Adrenal gland (tissue), 12 donors: ENCODE data around the gene TRIP6. TPM values are rescaled to one million over a fixed set of nuclear protein-coding genes. Genes with fewer than 3 reads are reported as not detected.
"Not testable (repeated sequence)": the region's sequence is repeated elsewhere in the genome, so short reads cannot be mapped to it uniquely, and the experiment has no call there.

Experiments used
- DNase-seq, 7 donors: peaks; one replicate each; pipeline ENCODE4 v3.0.0-alpha.2; 2019 to 2020
- H3K27ac ChIP-seq, 5 donors: fragments of 200-600 bp; sonication (generic) in 4 of 5; 1 replicate in 3 of 5; 2 replicates in 2 of 5; pipeline versions ENCODE4 v1.5.1 to v1.8.0; 2016 to 2020; ENCODE audit warnings: mild to moderate bottlenecking in 1 of 5
- H3K27me3 ChIP-seq: fragments of 200-600 bp; 2 replicates; pipeline ENCODE4 v1.8.0; 2021
- H3K36me3 ChIP-seq, 2 donors: fragments of 200-600 bp; replicated peaks in 1 of 2; 1 replicate in 1 of 2; 2 replicates in 1 of 2; pipeline versions ENCODE4 v1.5.1 to v1.8.0; 2018 to 2022
- H3K4me1 ChIP-seq, 2 donors: fragments of 200-600 bp; replicated peaks in 1 of 2; 1 replicate in 1 of 2; 2 replicates in 1 of 2; pipeline versions ENCODE4 v1.5.1 to v1.8.0; 2018 to 2021
- H3K4me3 ChIP-seq, 4 donors: fragments of 200-600 bp; sonication (generic) in 3 of 4; one replicate each; pipeline ENCODE4 v1.5.1; 2016 to 2018
- H3K9me3 ChIP-seq, 3 donors: fragments of 200-600 bp; sonication (generic) in 1 of 3; replicated peaks in 1 of 3; 1 replicate in 2 of 3; 2 replicates in 1 of 3; pipeline versions ENCODE4 v1.5.1 to v1.8.0; 2016 to 2021
- POLR2A ChIP-seq, 2 donors: fragments of 450-650 bp; IDR thresholded peaks; one replicate each; pipeline ENCODE4 v1.6.1; 2017; ENCODE audit warnings: antibody characterized with exemption in 2 of 2, mild to moderate bottlenecking in 2 of 2, moderate library complexity in 1 of 2
- WGBS, 4 donors: extraction: QIAGEN DNeasy Blood & Tissue Kit in 2 of 4; methylation state at CpG; one replicate each; pipeline versions ENCODE4 v1.1.5 to v1.1.7; 2013 to 2017; 5-methylcytosine and 5-hydroxymethylcytosine counted together
- intact Hi-C, 2 donors: fragments of 100-400 bp; cut with DNase I; formaldehyde crosslinking; loops; one replicate each; pipeline versions ENCODE4 v1.14.1 to v1.15.0; 2022 to 2023
- polyA plus RNA-seq, 3 donors: library from polyadenylated mRNA; stranded (reverse); fragments of 200-250 nt in 2 of 3; fragments of 350-450 nt in 1 of 3; fragmentation: Illumina TruSeq in 1 of 3; extraction: RNeasy Lipid Tissue Mini Kit (QIAGEN cat#74804) in 1 of 3; gene quantifications; one replicate each; pipeline ENCODE4 v1.2.3, GENCODE V29; 2013 to 2014
- total RNA-seq, 9 donors: library from RNA; depleted of rRNA in 4 of 9; stranded (reverse); fragments of >200 nt in 4 of 9; fragments of 120-200 nt in 1 of 9; fragmentation: NEBNext Ultra II Directional in 1 of 9; extraction: Animal tissue kit (Norgen Biotek cat#: 25700) in 1 of 9; gene quantifications; one replicate each; pipeline versions ENCODE4 v1.1.0 to v1.2.4, GENCODE V29; 2013 to 2023
- TF ChIP-seq, protein P1 (sequence below), 6 experiments: fragments of 450-650 bp in 4 of 6; fragments of 200-600 bp in 2 of 6; sonication (generic) in 1 of 6; IDR thresholded peaks; 1 replicate in 5 of 6; 2 replicates in 1 of 6; pipeline versions ENCODE4 v1.5.1 to v1.8.0; 2016 to 2021; ENCODE audit warnings: antibody characterized with exemption in 6 of 6, mild to moderate bottlenecking in 2 of 6, moderate library complexity in 1 of 6
- donor health status: healthy with polysubstance abuse.
- donor health status: Bipolar disorder and iron deficiency.
- donor health status: DM: yes; HTN: yes; CAD: no.
- donor health status: DM: no; HTN: no; CAD: no.
- donor health status: DM: no; HTN: no; CAD: no.
- donor health status: DM: yes; HTN: yes; CAD: no.

TRIP6 gene
- total and polyA plus RNA-seq, 12 donors, result 6.1 to 105 (median 69.2) TPM

DNA sequence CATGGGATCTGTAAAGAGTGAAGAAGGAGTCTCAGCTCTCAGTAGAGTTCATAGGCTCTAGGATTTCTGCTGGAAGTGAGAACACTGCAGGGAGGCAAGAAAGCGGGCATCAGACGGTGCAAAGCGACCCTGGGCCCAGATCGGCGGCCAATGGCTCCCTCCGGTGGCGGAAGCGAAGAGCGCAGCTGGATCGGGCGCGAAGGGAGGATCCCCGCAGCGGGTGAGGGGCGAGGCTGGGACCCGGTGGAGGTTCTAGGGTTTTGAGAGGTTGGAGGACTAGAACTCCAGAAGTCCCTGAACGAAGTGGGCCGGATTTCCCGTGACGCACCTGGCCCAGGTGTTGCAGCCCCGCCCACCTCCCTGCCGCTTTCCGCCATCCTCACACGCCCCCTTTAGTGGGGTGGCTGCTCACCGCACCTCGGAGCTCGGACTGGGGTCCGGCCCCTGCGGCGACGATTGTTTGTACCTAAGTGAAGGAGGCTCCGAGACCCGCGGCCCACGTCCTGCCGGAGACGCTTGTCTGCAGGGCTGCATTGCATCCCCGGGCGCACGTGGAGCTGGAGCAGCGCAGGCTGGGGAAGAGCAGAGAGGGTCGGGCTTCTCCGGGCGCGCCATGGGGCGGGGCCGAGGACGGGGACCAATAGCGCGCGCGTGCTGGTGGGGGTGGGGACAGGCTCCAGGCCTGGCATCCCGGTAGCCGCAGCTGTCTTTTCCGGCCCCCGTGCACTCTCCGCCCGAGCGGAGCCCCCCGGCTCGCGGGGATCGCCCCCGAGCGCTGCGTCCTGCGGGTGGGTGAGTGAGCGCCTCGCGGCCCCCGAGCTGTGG is 14.9 kb upstream of the TRIP6 start, which contains the start of gene SLC12A9:
Gene SLC12A9, plus strand, starts transcription at position 666 of the 825 bp plus-strand sequence. CDS start 1,485 bp downstream, outside the sequence.
- H3K27ac ChIP-seq, result peak within 1 kb of the TSS in 1 of 5 donors; percentile 75
- intact Hi-C loops, result loop anchor here (5.0 kb wide), 2 partner anchors 55 to 150 kb away; no protein-coding TSS in a partner anchor
- H3K27me3 ChIP-seq, result no peaks in the 10 kb centered on the region
- TF ChIP-seq, protein P1, sequence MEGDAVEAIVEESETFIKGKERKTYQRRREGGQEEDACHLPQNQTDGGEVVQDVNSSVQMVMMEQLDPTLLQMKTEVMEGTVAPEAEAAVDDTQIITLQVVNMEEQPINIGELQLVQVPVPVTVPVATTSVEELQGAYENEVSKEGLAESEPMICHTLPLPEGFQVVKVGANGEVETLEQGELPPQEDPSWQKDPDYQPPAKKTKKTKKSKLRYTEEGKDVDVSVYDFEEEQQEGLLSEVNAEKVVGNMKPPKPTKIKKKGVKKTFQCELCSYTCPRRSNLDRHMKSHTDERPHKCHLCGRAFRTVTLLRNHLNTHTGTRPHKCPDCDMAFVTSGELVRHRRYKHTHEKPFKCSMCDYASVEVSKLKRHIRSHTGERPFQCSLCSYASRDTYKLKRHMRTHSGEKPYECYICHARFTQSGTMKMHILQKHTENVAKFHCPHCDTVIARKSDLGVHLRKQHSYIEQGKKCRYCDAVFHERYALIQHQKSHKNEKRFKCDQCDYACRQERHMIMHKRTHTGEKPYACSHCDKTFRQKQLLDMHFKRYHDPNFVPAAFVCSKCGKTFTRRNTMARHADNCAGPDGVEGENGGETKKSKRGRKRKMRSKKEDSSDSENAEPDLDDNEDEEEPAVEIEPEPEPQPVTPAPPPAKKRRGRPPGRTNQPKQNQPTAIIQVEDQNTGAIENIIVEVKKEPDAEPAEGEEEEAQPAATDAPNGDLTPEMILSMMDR (IDR thresholded peaks at IDR 0.05), result peak; percentile 87 to 97 (median 94)
- peak; percentile 33 to 44 for TF ChIP-seq POLR2A (IDR thresholded peaks at IDR 0.05)
- H3K36me3 ChIP-seq, result no peaks in the 10 kb centered on the region
- H3K4me3 ChIP-seq, result peak within 1 kb of the TSS in 3 of 4 donors; percentile 73 to 94 (median 75)
- no peaks in the 10 kb centered on the region for H3K9me3 ChIP-seq
- H3K4me1 ChIP-seq, result peaks cover 4 to 12% of the 10 kb centered on the region in 2 donors
- peak; percentile 91 to 95 (median 93) for DNase-seq
- 0 to 1% (median 0%) methylated on average over 15 to 71 of the region's 71 CpGs for WGBS, 4 donors

DNA sequence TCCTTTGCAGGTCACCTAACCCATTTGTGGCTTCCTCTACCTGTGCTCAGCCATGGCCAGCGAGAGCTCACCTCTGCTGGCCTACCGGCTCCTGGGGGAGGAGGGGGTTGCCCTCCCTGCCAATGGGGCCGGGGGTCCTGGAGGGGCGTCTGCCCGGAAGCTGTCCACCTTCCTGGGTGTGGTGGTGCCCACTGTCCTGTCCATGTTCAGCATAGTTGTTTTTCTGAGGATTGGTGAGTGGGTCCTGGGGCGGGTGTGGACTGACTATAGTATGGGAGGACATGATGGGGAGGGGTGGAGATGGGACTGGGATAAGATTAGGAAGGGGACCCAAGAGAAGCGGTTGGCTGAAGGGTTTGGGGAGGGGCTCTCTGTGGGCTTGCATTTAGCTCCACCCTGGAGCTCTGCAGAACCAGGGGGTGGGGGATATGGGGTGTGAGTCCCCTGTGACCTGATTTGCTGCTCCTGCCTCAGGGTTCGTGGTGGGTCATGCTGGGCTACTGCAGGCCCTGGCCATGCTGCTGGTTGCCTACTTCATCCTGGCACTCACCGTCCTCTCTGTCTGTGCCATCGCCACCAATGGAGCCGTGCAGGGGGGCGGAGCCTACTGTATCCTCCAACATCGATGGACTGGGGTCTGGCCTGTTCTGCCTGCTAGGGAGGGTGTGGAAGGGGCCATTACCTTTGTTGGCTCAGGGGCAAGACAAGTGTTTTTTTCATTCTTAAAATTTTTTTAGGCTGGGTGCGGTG is 12.9 kb upstream of the TRIP6 start:
- no peaks in the 10 kb centered on the region for H3K27me3 ChIP-seq
- H3K4me3 ChIP-seq, result no peak overlapping the region
- intact Hi-C loops, result loop anchor here (5.0 kb wide), 2 partner anchors 57 to 152 kb away; no protein-coding TSS in a partner anchor
- no peaks in the 10 kb centered on the region for H3K9me3 ChIP-seq
- no peak overlapping the region for H3K27ac ChIP-seq
- no peaks in the 10 kb centered on the region for H3K36me3 ChIP-seq
- TF ChIP-seq POLR2A (IDR thresholded peaks at IDR 0.05), result no peak
- TF ChIP-seq, protein P1 (IDR thresholded peaks at IDR 0.05), result no peak
- no peak for DNase-seq
- 87 to 94% (median 92%) methylated on average over 11 to 14 of the region's 14 CpGs for WGBS, 4 donors
- peaks cover 4 to 12% of the 10 kb centered on the region in 2 donors for H3K4me1 ChIP-seq

DNA sequence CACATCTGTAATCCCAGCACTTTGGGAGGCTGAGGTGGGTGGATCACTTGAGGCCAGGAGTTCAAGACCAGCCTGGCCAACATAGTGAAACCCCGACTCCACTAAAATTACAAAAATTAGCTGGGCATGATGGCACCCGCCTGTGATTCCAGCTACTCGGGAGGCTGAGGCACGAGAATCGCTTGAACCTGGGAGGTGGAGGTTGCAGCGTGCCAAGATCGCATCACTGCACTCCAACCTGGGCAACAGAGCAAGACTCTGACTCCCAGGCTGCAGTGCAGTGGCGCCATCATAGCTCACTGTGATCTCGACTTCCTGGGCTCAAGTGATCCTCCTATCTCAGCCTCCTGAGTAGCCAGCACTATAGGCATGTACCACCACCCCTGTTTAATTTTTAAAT is 12.3 kb upstream of the TRIP6 start:
- H3K27ac ChIP-seq, H3K9me3 ChIP-seq, DNase-seq, H3K36me3 ChIP-seq, H3K4me3 ChIP-seq, H3K27me3 ChIP-seq: not testable (repeated sequence)
- WGBS, 4 donors, result 92 to 98% (median 96%) methylated on average over 9 of the region's 9 CpGs
- intact Hi-C loops, result loop anchor here (5.0 kb wide), 3 partner anchors 58 to 153 kb away; partner anchors contain the start of gene POP7 (in 1 of the 2)
- peaks cover 4 to 12% of the 10 kb centered on the region in 2 donors for H3K4me1 ChIP-seq

DNA sequence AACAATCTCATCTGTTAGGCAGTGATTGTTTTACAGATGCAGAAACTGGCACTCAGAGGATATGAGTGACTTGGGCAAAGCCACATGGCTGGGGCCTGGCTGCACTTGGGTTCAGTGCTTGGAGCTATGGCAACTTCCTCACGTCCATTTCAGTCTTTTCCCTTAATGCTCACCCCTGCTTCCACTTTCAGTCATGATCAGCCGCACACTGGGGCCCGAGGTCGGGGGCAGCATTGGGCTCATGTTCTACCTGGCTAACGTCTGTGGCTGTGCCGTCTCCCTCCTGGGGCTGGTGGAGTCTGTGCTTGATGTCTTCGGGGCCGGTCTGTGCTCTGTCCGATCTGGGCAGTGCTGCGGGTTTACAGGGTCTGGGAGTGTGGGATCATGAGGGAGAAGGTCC is 11.7 kb upstream of the TRIP6 start:
- 80 to 88% (median 86%) methylated on average over 7 to 10 of the region's 10 CpGs for WGBS, 4 donors
- Histone ChIP-seq H3K4me1 (peaks cover 4 to 12% of the 10 kb centered on the region in 2 donors), H3K27me3 (no peaks in the 10 kb centered on the region), H3K36me3 (peaks cover 0 to 6% of the 10 kb centered on the region in 2 donors), H3K9me3 (no peaks in the 10 kb centered on the region), H3K4me3 (no peak overlapping the region), H3K27ac (no peak overlapping the region)
- DNase-seq, result no peak
- intact Hi-C loops, result loop anchor here in 1 of 2 donors (5.0 kb wide), 1 partner anchor 148 kb away; the partner anchor contains the start of gene POP7
- TF ChIP-seq POLR2A (IDR thresholded peaks at IDR 0.05), result no peak
- TF ChIP-seq, protein P1 (IDR thresholded peaks at IDR 0.05), result no peak
